ENCODE results near the gene CACNA2D3. TPM values are rescaled to one million over a fixed set of nuclear protein-coding genes. Genes with fewer than 3 reads are reported as not detected.

CACNA2D3 gene
- polyA plus RNA-seq, 1 donor (not counting 4 experiments of a cell fraction or from before 2014, with no cell fraction given): 0.08 TPM

- dilution Hi-C loops (cut with MboI; ENCODE audit: extremely low pct_ligation_motif_present, low sequenced_read_pairs): no loop called here
Observed at GRCh38 chr3:54759166-54759565, 636.8 kb downstream of the CACNA2D3 start.

GRCh38 chr3:54760201-54760600 lies 637.8 kb downstream of the CACNA2D3 start:
- Histone ChIP-seq H3K9me1 (ENCODE audit: control insufficient read depth, extremely low read depth, insufficient read depth, low read length) (no peaks in the 10 kb centered on the region), H3K79me2 (ENCODE audit: control insufficient read depth, insufficient read depth, low read length) (no peaks in the 10 kb centered on the region), H3K4me2 (ENCODE audit: control insufficient read depth, extremely low read depth, insufficient read depth, low read depth, low read length) (no peak overlapping the region), H2AFZ (ENCODE audit: control insufficient read depth, low read length) (no peak overlapping the region), H3K9me3 (ENCODE audit: control insufficient read depth, low read depth, low read length) (no peaks in the 10 kb centered on the region), H3K9ac (ENCODE audit: control insufficient read depth, extremely low read depth, insufficient read depth, low read length) (no peak overlapping the region), H3K36me3 (ENCODE audit: control insufficient read depth in 2 of 2, extremely low read depth in 1 of 2, insufficient read depth in 2 of 2, low read length in 2 of 2) (no peaks in the 10 kb centered on the region), H3K4me1 (ENCODE audit: control insufficient read depth, extremely low read depth, insufficient read depth, low read length) (no peaks in the 10 kb centered on the region), H3K27me3 (ENCODE audit: control insufficient read depth, extremely low read depth, insufficient read depth, low read length) (no peaks in the 10 kb centered on the region), H3K4me3 (ENCODE audit: control insufficient read depth in 2 of 3, extremely low read depth in 1 of 3, insufficient read depth in 2 of 3, low read depth in 1 of 3, low read length in 3 of 3) (no peak overlapping the region), H3K27ac (ENCODE audit: control insufficient read depth, insufficient read depth, low read length) (no peak overlapping the region), H4K20me1 (ENCODE audit: control insufficient read depth, extremely low read depth, insufficient read depth, low read length) (no peaks in the 10 kb centered on the region)
- DNase-seq (ENCODE audit: low read depth, low spot score): no peak
- TF ChIP-seq EZH2 (IDR thresholded peaks at IDR 0.05; ENCODE audit: low read length): no peak
- TF ChIP-seq CTCF (optimal IDR thresholded peaks at IDR 0.05 in 1 of 3, IDR thresholded peaks at IDR 0.05 in 1 of 3, conservative IDR thresholded peaks at IDR 0.05 in 1 of 3; ENCODE audit: extremely low read depth in 1 of 3, insufficient read depth in 2 of 3, low read length in 3 of 3): no peak
- no peak for FAIRE-seq
- dilution Hi-C loops (cut with MboI; ENCODE audit: extremely low pct_ligation_motif_present, low sequenced_read_pairs): no loop called here

More at GRCh38 chr3:54759166-54759565, 636.8 kb downstream of the CACNA2D3 start:
- Histone ChIP-seq H3K27ac (ENCODE audit: control insufficient read depth, insufficient read depth, low read length) (no peak overlapping the region), H2AFZ (ENCODE audit: control insufficient read depth, low read length) (no peak overlapping the region), H3K4me2 (ENCODE audit: control insufficient read depth, extremely low read depth, insufficient read depth, low read depth, low read length) (no peak overlapping the region), H3K79me2 (ENCODE audit: control insufficient read depth, insufficient read depth, low read length) (no peaks in the 10 kb centered on the region), H3K9me1 (ENCODE audit: control insufficient read depth, extremely low read depth, insufficient read depth, low read length) (no peaks in the 10 kb centered on the region), H3K9me3 (ENCODE audit: control insufficient read depth, low read depth, low read length) (no peaks in the 10 kb centered on the region), H4K20me1 (ENCODE audit: control insufficient read depth, extremely low read depth, insufficient read depth, low read length) (no peaks in the 10 kb centered on the region), H3K36me3 (ENCODE audit: control insufficient read depth in 2 of 2, extremely low read depth in 1 of 2, insufficient read depth in 2 of 2, low read length in 2 of 2) (no peaks in the 10 kb centered on the region), H3K27me3 (ENCODE audit: control insufficient read depth, extremely low read depth, insufficient read depth, low read length) (no peaks in the 10 kb centered on the region), H3K4me3 (ENCODE audit: control insufficient read depth in 2 of 3, extremely low read depth in 1 of 3, insufficient read depth in 2 of 3, low read depth in 1 of 3, low read length in 3 of 3) (no peak overlapping the region), H3K4me1 (ENCODE audit: control insufficient read depth, extremely low read depth, insufficient read depth, low read length) (no peaks in the 10 kb centered on the region), H3K9ac (ENCODE audit: control insufficient read depth, extremely low read depth, insufficient read depth, low read length) (no peak overlapping the region)
- FAIRE-seq: no peak
- DNase-seq (ENCODE audit: low read depth, low spot score): no peak
- no peak for TF ChIP-seq EZH2 (IDR thresholded peaks at IDR 0.05; ENCODE audit: low read length)

GRCh38 chr3:54761637-54762036 lies 639.3 kb downstream of the CACNA2D3 start:
- DNase-seq (ENCODE audit: low read depth, low spot score) (no peak), FAIRE-seq (no peak)
- H2AFZ ChIP-seq (ENCODE audit: control insufficient read depth, low read length): no peak overlapping the region
- H3K4me3 ChIP-seq (ENCODE audit: control insufficient read depth in 2 of 3, extremely low read depth in 1 of 3, insufficient read depth in 2 of 3, low read depth in 1 of 3, low read length in 3 of 3): no peak overlapping the region
- H3K9me3 ChIP-seq (ENCODE audit: control insufficient read depth, low read depth, low read length): no peaks in the 10 kb centered on the region
- no peaks in the 10 kb centered on the region for H3K9me1 ChIP-seq (ENCODE audit: control insufficient read depth, extremely low read depth, insufficient read depth, low read length)
- no peaks in the 10 kb centered on the region for H3K36me3 ChIP-seq (ENCODE audit: control insufficient read depth in 2 of 2, extremely low read depth in 1 of 2, insufficient read depth in 2 of 2, low read length in 2 of 2)
- H3K4me2 ChIP-seq (ENCODE audit: control insufficient read depth, extremely low read depth, insufficient read depth, low read depth, low read length): no peak overlapping the region
- no peaks in the 10 kb centered on the region for H4K20me1 ChIP-seq (ENCODE audit: control insufficient read depth, extremely low read depth, insufficient read depth, low read length)
- H3K79me2 ChIP-seq (ENCODE audit: control insufficient read depth, insufficient read depth, low read length): no peaks in the 10 kb centered on the region
- TF ChIP-seq CTCF (optimal IDR thresholded peaks at IDR 0.05 in 1 of 3, IDR thresholded peaks at IDR 0.05 in 1 of 3, conservative IDR thresholded peaks at IDR 0.05 in 1 of 3; ENCODE audit: extremely low read depth in 1 of 3, insufficient read depth in 2 of 3, low read length in 3 of 3): no peak
- no peak for TF ChIP-seq EZH2 (IDR thresholded peaks at IDR 0.05; ENCODE audit: low read length)
- no peak overlapping the region for H3K27ac ChIP-seq (ENCODE audit: control insufficient read depth, insufficient read depth, low read length)
- dilution Hi-C loops (cut with MboI; ENCODE audit: extremely low pct_ligation_motif_present, low sequenced_read_pairs): no loop called here
- H3K4me1 ChIP-seq (ENCODE audit: control insufficient read depth, extremely low read depth, insufficient read depth, low read length): no peaks in the 10 kb centered on the region
- no peaks in the 10 kb centered on the region for H3K27me3 ChIP-seq (ENCODE audit: control insufficient read depth, extremely low read depth, insufficient read depth, low read length)
- H3K9ac ChIP-seq (ENCODE audit: control insufficient read depth, extremely low read depth, insufficient read depth, low read length): no peak overlapping the region
